WTC11 (cell line): Measurements from ENCODE around the gene SLC25A24. TPM values are rescaled to one million over a fixed set of nuclear protein-coding genes. Genes with fewer than 3 reads are reported as not detected.

Source experiments
- ATAC-seq: fragments of 200-7000 bp; cut with Tn5 transposase; 2 replicates; pipeline ENCODE4 v1.10.0; 2021; ENCODE audit warnings: mild to moderate bottlenecking, moderate library complexity
- CTCF ChIA-PET: fragments of 300-600 bp; sonication (Branson Sonifier 250); formaldehyde crosslinking; loops from one replicate; lab custom pipeline; 2021; ENCODE audit warnings: antibody characterized with exemption; lab: Charles Lee
- POLR2A ChIA-PET: fragments of 350-600 bp; sonication (Branson Sonifier 250); formaldehyde crosslinking; loops from one replicate; lab custom pipeline; 2021; ENCODE audit warnings: antibody characterized with exemption; lab: Charles Lee
- DNase-seq: peaks from one replicate; pipeline ENCODE4 v3.0.0; 2021; ENCODE audit warnings: low spot score
- H3K27ac Mint-ChIP-seq: 2 replicates; pipeline ENCODE4 v1.8.0; 2021; ENCODE audit warnings: mixed read lengths
- H3K27me3 Mint-ChIP-seq: 2 replicates; pipeline ENCODE4 v1.8.0; 2021; ENCODE audit warnings: low read depth, mild to moderate bottlenecking, moderate library complexity, mixed read lengths
- H3K36me3 Mint-ChIP-seq: 2 replicates; pipeline ENCODE4 v1.8.0; 2021; ENCODE audit warnings: mixed read lengths
- H3K4me1 Mint-ChIP-seq: 2 replicates; pipeline ENCODE4 v1.8.0; 2022; ENCODE audit warnings: mixed read lengths
- H3K4me3 Mint-ChIP-seq: 2 replicates; pipeline ENCODE4 v1.8.0; 2021; ENCODE audit warnings: mild to moderate bottlenecking, moderate library complexity, mixed read lengths
- H3K9me3 Mint-ChIP-seq: 2 replicates; pipeline ENCODE4 v1.8.0; 2021; ENCODE audit warnings: mixed read lengths
- ATF1 ChIP-seq: sonication (generic); formaldehyde crosslinking; IDR thresholded peaks from 2 replicates; pipeline ENCODE4 v1.8.1; 2023; ENCODE audit warnings: mild to moderate bottlenecking, moderate library complexity, missing genetic modification reagents
- ATF6 ChIP-seq: sonication (generic); formaldehyde crosslinking; IDR thresholded peaks from 2 replicates; pipeline ENCODE4 v1.8.1; 2023; ENCODE audit warnings: mild to moderate bottlenecking, missing genetic modification reagents
- CREM ChIP-seq: sonication (generic); formaldehyde crosslinking; IDR thresholded peaks from 2 replicates; pipeline ENCODE4 v1.8.1; 2022; ENCODE audit warnings: mild to moderate bottlenecking, missing genetic modification reagents, moderate library complexity
- E2F5 ChIP-seq: sonication (generic); formaldehyde crosslinking; IDR thresholded peaks from 2 replicates; pipeline ENCODE4 v1.8.1; 2022; ENCODE audit warnings: mild to moderate bottlenecking, moderate library complexity, missing genetic modification reagents
- ESRRA ChIP-seq: sonication (generic); formaldehyde crosslinking; IDR thresholded peaks from 2 replicates; pipeline ENCODE4 v1.8.1; 2022; ENCODE audit warnings: mild to moderate bottlenecking, missing genetic modification reagents, borderline replicate concordance
- IRF1 ChIP-seq: sonication (generic); formaldehyde crosslinking; IDR thresholded peaks from 2 replicates; pipeline ENCODE4 v1.8.0; 2023; ENCODE audit warnings: missing genetic modification reagents
- MYBL2 ChIP-seq: sonication (generic); formaldehyde crosslinking; IDR thresholded peaks from 2 replicates; pipeline ENCODE4 v1.8.1; 2023; ENCODE audit warnings: mild to moderate bottlenecking, moderate library complexity, missing genetic modification reagents
- NR2C2 ChIP-seq: sonication (generic); formaldehyde crosslinking; IDR thresholded peaks from 2 replicates; pipeline ENCODE4 v1.8.0; 2022; ENCODE audit warnings: mild to moderate bottlenecking, missing genetic modification reagents
- TEAD1 ChIP-seq: sonication (generic); formaldehyde crosslinking; IDR thresholded peaks from 2 replicates; pipeline ENCODE4 v1.8.0; 2022; ENCODE audit warnings: mild to moderate bottlenecking, missing genetic modification reagents
- ZNF121 ChIP-seq: sonication (generic); formaldehyde crosslinking; IDR thresholded peaks from 2 replicates; pipeline ENCODE4 v1.8.0; 2023; ENCODE audit warnings: missing genetic modification reagents
- ZNF219 ChIP-seq: sonication (generic); formaldehyde crosslinking; IDR thresholded peaks from 2 replicates; pipeline ENCODE4 v1.8.0; 2023; ENCODE audit warnings: missing genetic modification reagents, mild to moderate bottlenecking, borderline replicate concordance
- ZNF232 ChIP-seq: sonication (generic); formaldehyde crosslinking; IDR thresholded peaks from 2 replicates; pipeline ENCODE4 v1.8.0; 2022; ENCODE audit warnings: mild to moderate bottlenecking, missing genetic modification reagents
- ZNF317 ChIP-seq: sonication (generic); formaldehyde crosslinking; IDR thresholded peaks from 2 replicates; pipeline ENCODE4 v1.8.1; 2023; ENCODE audit warnings: low read depth, mild to moderate bottlenecking, moderate library complexity, missing genetic modification reagents, borderline replicate concordance
- ZNF416 ChIP-seq: fragments of 250-450 bp; sonication (Bioruptor Pico); IDR thresholded peaks from 2 replicates; pipeline ENCODE4 v1.9.0; 2021; ENCODE audit warnings: mild to moderate bottlenecking, inconsistent platforms
- ZNF423 ChIP-seq: fragments of 250-450 bp; sonication (Bioruptor Pico); IDR thresholded peaks from 2 replicates; pipeline ENCODE4 v2.1.2; 2022; ENCODE audit warnings: mild to moderate bottlenecking, moderate library complexity
- ZNF671 ChIP-seq: fragments of 250-450 bp; sonication (Bioruptor Pico); IDR thresholded peaks from 2 replicates; pipeline ENCODE4 v1.8.0; 2021; ENCODE audit warnings: mild to moderate bottlenecking
- total RNA-seq: library from RNA; stranded (reverse); gene quantifications from 3 replicates; pipeline ENCODE4 v1.2.3, GENCODE V29; 2021
- TF ChIP-seq, protein P1 (sequence below): sonication (generic); formaldehyde crosslinking; IDR thresholded peaks from 2 replicates; pipeline ENCODE4 v1.8.1; 2023; ENCODE audit warnings: mild to moderate bottlenecking, moderate library complexity, missing genetic modification reagents
- TF ChIP-seq, protein P2 (sequence below): fragments of 250-450 bp; sonication (Bioruptor Pico); IDR thresholded peaks from 2 replicates; pipeline ENCODE4 v1.8.0; 2021; ENCODE audit warnings: mild to moderate bottlenecking
- TF ChIP-seq, protein P3 (sequence below): sonication (generic); formaldehyde crosslinking; conservative IDR thresholded peaks from 2 replicates; pipeline ENCODE4 v1.8.1; 2022; ENCODE audit warnings: mild to moderate bottlenecking, missing genetic modification reagents

SLC25A24 gene
- total RNA-seq, 1 experiment from 2014 or later: 39.1 TPM

DNA sequence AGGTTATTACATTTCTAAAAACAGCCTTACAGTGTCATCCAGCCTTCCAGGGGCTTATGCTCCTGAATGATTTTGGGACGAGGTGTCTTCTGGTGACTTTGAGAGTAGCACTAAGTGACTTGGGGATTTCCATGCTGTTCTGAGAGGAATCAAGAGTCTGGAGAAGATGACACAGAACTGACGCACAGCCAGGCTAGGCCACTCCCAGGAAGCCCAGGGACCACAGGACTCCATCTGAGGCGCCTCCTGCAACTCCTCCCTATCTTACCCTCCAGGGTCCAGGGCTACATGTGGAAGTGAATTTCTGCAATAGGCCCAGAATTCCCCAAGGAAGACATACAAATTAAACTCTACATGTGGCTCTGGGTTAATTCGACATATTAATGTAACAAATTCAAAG, 92.5 kb downstream of the SLC25A24 start:
- DNase-seq: no peak
- H3K36me3 Mint-ChIP-seq: no peaks in the 10 kb centered on the region
- no peak overlapping the region for H3K27ac Mint-ChIP-seq
- H3K27me3 Mint-ChIP-seq: no peaks in the 10 kb centered on the region
- no peak for ATAC-seq
- ChIA-PET POLR2A (no interaction called here), CTCF (interaction anchor here (1.0 kb wide), 1 partner anchor 303 kb away, joined by 3 read pairs; no protein-coding TSS in a partner anchor)
- H3K4me1 Mint-ChIP-seq: no peaks in the 10 kb centered on the region
- H3K9me3 Mint-ChIP-seq: peaks cover 9% of the 10 kb centered on the region
- H3K4me3 Mint-ChIP-seq: no peak overlapping the region
- TF ChIP-seq CREM (CRISPR knock-in tag) (no peak), ATF1 (no peak), NR2C2 (CRISPR knock-in tag) (no peak), ZNF671 (no peak), ZNF121 (CRISPR knock-in tag) (no peak), ZNF423 (CRISPR knock-in tag) (no peak), ESRRA (CRISPR knock-in tag) (no peak), E2F5 (no peak), IRF1 (CRISPR knock-in tag) (no peak), ZNF416 (CRISPR knock-in tag) (no peak), ZNF317 (CRISPR knock-in tag) (no peak), ZNF232 (no peak)
- TF ChIP-seq, protein P1, sequence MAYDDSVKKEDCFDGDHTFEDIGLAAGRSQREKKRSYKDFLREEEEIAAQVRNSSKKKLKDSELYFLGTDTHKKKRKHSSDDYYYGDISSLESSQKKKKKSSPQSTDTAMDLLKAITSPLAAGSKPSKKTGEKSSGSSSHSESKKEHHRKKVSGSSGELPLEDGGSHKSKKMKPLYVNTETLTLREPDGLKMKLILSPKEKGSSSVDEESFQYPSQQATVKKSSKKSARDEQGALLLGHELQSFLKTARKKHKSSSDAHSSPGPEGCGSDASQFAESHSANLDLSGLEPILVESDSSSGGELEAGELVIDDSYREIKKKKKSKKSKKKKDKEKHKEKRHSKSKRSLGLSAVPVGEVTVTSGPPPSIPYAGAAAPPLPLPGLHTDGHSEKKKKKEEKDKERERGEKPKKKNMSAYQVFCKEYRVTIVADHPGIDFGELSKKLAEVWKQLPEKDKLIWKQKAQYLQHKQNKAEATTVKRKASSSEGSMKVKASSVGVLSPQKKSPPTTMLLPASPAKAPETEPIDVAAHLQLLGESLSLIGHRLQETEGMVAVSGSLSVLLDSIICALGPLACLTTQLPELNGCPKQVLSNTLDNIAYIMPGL (CRISPR knock-in tag): no peak
- TF ChIP-seq, protein P2, sequence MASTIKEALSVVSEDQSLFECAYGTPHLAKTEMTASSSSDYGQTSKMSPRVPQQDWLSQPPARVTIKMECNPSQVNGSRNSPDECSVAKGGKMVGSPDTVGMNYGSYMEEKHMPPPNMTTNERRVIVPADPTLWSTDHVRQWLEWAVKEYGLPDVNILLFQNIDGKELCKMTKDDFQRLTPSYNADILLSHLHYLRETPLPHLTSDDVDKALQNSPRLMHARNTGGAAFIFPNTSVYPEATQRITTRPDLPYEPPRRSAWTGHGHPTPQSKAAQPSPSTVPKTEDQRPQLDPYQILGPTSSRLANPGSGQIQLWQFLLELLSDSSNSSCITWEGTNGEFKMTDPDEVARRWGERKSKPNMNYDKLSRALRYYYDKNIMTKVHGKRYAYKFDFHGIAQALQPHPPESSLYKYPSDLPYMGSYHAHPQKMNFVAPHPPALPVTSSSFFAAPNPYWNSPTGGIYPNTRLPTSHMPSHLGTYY (CRISPR knock-in tag): no peak

DNA sequence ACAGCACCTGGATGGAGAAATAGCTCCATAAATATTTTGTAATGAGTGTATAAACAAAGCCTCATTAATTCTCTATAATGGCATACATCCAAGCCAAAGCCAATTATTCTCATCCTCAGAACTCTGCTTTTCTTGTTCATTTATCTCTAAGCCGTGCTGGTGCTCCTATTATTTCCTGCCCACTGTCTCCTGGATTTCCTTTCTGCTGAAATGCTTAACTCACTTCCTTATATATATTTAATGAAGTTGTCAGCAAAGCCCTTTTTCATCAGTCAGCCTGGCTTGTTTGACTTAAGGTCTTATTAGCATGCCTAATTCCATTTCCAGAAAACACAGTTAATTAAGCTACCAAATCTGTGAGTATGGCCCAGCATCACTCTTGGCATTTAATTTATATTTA, 93.4 kb downstream of the SLC25A24 start:
- ChIA-PET POLR2A (no interaction called here), CTCF (no interaction called here)
- no peaks in the 10 kb centered on the region for H3K4me1 Mint-ChIP-seq
- no peak overlapping the region for H3K27ac Mint-ChIP-seq
- DNase-seq (no peak), ATAC-seq (no peak)
- peaks cover 4% of the 10 kb centered on the region for H3K9me3 Mint-ChIP-seq
- TF ChIP-seq ATF6 (CRISPR knock-in tag) (no peak), TEAD1 (no peak), MYBL2 (CRISPR knock-in tag) (no peak), ZNF219 (no peak), ZNF671 (no peak)
- TF ChIP-seq, protein P3, sequence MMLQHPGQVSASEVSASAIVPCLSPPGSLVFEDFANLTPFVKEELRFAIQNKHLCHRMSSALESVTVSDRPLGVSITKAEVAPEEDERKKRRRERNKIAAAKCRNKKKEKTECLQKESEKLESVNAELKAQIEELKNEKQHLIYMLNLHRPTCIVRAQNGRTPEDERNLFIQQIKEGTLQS (CRISPR knock-in tag): no peak
- H3K4me3 Mint-ChIP-seq: no peak overlapping the region
- H3K27me3 Mint-ChIP-seq: no peaks in the 10 kb centered on the region
- H3K36me3 Mint-ChIP-seq: no peaks in the 10 kb centered on the region
